GM12892 (cell line): ENCODE data around the gene CYREN.
"Not testable (repeated sequence)": the region's sequence is repeated elsewhere in the genome, so short reads cannot be mapped to it uniquely, and the experiment has no call there.

Experiments used
- DNase-seq: peaks from one replicate; pipeline ENCODE4 v3.0.0; 2011; ENCODE audit not compliant: insufficient read length
- FAIRE-seq: peaks from 2 replicates; lab custom pipeline; 2011; peaks lifted over from hg19 to GRCh38; lab: Jason Lieb, UNC
- POLR2A ChIP-seq: IDR thresholded peaks from 2 replicates; pipeline ENCODE4 v1.6.1; 2011; ENCODE audit warnings: low read depth, low read length, control low read depth
- POLR2AphosphoS5 ChIP-seq: IDR thresholded peaks from 2 replicates; pipeline ENCODE4 v1.6.1; 2011; ENCODE audit warnings: low read depth, low read length, control low read depth
- TAF1 ChIP-seq: IDR thresholded peaks from 2 replicates; pipeline ENCODE4 v1.6.1; 2011; ENCODE audit warnings: low read depth, mild to moderate bottlenecking, control low read depth, low read length, borderline replicate concordance

Gene CYREN

DNA sequence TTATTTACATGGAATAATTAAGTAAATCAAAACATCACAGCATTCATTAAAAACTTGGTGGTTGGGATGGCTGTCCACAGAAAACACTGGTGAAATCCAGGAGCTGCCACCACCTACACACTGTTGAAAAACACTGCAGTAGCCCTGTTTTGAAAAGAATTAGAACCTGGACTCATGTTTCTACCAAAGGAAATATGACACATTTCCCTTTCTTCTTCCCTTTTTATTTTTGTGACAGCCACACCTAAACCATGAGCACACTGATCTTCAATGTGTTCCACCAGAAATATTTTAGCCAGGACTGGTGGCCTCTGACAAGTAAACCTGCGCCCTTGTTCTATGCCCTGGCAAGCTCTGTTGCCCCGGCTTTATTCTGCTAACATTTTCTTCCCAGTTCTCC is 19.4 kb downstream of the CYREN start:
- TF ChIP-seq POLR2A (no peak), TAF1 (no peak), POLR2AphosphoS5 (no peak)
- DNase-seq = no peak
- FAIRE-seq = no peak

GRCh38 chr7:135150072-135150782 is 20.3 kb downstream of the CYREN start:
- FAIRE-seq (no peak), DNase-seq (no peak)
- TF ChIP-seq POLR2A = no peak
- no peak for TF ChIP-seq POLR2AphosphoS5
- TF ChIP-seq TAF1 = no peak

- TF ChIP-seq POLR2AphosphoS5 (peak; percentile 22; the same call in 1 of the 2 replicates), POLR2A (peak; percentile 39), TAF1 (0 out of 2 replicates have a peak, but pooled peaks have one; percentile 14)
- DNase-seq (no peak), FAIRE-seq (peak; percentile 91)
These were observed 22.4 kb downstream of the CYREN start, which contains the start of gene TMEM140 for GRCh38 chr7:135147899-135148721. Gene TMEM140 (plus strand): TSS chr7:135148072. CDS start chr7:135164442, 16,370 bp downstream.

DNA sequence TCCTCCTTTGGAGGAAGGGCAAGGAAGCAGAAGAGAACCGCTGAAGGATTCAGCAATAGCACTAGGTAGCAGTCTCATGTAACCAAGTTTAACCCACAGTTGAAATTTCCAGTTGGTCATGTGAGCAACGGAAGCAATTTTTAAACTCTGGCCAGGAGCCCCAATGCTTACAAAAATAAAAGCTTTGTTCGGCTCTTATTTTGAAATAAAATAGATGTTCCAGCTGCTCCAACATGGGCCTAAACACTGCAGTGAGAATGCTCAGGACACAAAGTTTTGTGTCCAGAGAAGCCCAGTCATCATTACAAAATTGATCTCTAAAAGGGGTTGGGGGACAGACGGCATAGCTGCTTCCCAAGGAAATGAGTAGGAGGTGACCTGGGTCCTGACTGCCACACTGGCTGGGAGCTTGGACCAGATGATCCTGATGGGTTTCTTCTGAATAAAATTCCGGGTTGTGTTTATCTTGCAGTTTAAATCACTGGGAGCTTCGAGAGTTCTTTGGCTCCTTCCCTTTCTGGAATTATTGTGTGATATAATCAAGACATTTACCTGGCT is 23.1 kb downstream of the CYREN start:
- no peak; the same call in 1 of the 2 replicates for TF ChIP-seq POLR2A
- TF ChIP-seq TAF1 = no peak
- TF ChIP-seq POLR2AphosphoS5 = no peak
- DNase-seq (no peak), FAIRE-seq (peak; percentile 62)

DNA sequence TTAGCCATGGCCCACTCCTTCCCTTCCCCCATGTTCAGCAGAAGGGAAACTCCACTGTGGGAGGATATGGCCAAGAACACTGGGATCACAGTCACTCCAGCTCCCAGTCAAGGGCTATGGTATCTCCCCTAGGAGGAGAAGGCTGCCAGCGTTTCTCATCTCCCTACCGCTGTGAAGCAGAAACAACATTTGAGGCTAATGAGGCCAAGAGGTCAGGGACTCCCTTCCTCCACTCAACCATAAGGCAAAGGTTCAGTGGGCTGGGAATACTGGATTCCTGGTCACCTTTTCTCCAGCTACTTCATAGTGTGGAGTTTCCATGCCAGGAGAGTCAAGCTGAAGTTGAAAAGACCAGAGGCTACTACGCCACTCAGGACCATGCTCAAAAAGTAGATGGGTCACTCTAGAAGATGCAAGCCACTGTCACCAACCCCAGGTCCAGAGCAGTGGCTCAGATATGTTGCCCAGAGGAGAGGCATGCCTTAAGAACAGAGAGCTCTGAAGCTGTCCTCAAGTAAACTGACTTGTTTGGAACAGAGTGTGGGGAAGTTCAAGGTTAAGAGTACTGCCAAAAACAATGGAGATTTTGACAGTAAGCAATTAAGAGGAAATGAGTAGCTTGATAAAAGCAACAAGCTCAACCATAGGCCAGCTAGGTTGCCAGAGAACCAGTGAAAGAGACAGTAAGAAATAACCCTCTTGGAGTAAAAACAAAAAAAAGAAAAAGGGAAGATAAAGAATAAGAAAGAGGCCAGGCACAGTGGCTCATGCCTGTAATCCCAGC is 26.4 kb downstream of the CYREN start:
- no peak for TF ChIP-seq POLR2AphosphoS5
- TF ChIP-seq POLR2A = no peak
- no peak for TF ChIP-seq TAF1
- FAIRE-seq = no peak
- DNase-seq = no peak

GRCh38 chr7:135129579-135129978 is 40.9 kb downstream of the CYREN start:
- TF ChIP-seq POLR2A (no peak), TAF1 (no peak), POLR2AphosphoS5 (no peak)
- peak; percentile 24 for FAIRE-seq
- DNase-seq = no peak

GRCh38 chr7:135128931-135129330 is 41.6 kb downstream of the CYREN start:
- FAIRE-seq = no peak

DNA sequence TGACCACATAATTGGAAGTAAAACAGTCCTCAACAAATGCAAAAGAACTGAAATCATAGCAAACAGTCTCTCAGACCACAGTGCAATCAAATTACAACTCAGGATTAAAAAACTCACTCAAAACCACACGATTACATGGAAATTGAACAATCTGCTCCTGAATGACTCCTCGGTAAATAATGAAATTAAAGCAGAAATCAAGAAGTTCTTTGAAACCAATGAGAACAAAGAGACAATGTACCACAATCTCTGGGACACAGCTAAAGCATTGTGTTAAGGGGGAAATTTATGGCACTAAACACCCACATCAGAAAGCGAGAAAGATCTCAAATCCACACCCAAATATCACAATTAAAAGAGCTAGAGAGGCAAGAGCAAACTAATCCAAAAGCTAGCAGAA is 45.9 kb downstream of the CYREN start:
- not testable (repeated sequence) for FAIRE-seq, DNase-seq

More at GRCh38 chr7:135128931-135129330, 41.6 kb downstream of the CYREN start:
- no peak for TF ChIP-seq POLR2A
- TF ChIP-seq POLR2AphosphoS5 = no peak
- no peak for TF ChIP-seq TAF1
- DNase-seq = no peak

DNA sequence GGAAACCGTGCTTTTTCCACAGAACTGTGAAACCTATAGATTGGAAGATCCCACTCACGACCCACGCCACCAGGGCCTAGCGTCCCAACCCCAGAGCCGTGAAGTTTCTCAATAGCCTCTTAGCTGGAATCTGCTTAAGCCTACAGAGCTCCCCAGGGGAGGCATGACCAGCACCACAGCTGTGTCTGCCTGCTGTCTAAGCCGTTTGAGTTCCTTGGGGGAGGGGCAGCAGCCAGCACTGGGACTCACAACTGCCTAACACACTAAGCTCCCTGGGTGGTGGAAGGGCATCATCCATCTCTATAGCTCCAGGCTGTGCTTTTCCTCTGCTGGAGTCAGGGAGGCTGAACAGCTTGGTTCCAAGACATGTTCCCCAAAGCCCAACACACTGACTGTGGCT is 48.6 kb downstream of the CYREN start:
- FAIRE-seq = no peak
- DNase-seq = no peak
- no peak for TF ChIP-seq POLR2AphosphoS5
- TF ChIP-seq POLR2A = no peak
- no peak for TF ChIP-seq TAF1

- TF ChIP-seq POLR2AphosphoS5 = no peak
- TF ChIP-seq TAF1 = no peak
- no peak for TF ChIP-seq POLR2A
- no peak for FAIRE-seq
- DNase-seq = no peak
These were observed 53.4 kb downstream of the CYREN start for GRCh38 chr7:135117096-135117495.
